ENCODE data around the gene LBHD1. TPM values are rescaled to one million over a fixed set of nuclear protein-coding genes. Genes with fewer than 3 reads are reported as not detected.
A peak's percentile ranks its signal among the peaks of the same experiment; 100 is the strongest.

LBHD1 gene
- total and polyA plus RNA-seq, 2 of the 13 experiments (the other 11 are each of a cell fraction or from before 2014, with no cell fraction given) = 3.2 to 3.7 TPM

GRCh38 chr11:62666259-62666926 lies 5.7 kb downstream of the LBHD1 start (continued):
- TF ChIP-seq, protein P1, sequence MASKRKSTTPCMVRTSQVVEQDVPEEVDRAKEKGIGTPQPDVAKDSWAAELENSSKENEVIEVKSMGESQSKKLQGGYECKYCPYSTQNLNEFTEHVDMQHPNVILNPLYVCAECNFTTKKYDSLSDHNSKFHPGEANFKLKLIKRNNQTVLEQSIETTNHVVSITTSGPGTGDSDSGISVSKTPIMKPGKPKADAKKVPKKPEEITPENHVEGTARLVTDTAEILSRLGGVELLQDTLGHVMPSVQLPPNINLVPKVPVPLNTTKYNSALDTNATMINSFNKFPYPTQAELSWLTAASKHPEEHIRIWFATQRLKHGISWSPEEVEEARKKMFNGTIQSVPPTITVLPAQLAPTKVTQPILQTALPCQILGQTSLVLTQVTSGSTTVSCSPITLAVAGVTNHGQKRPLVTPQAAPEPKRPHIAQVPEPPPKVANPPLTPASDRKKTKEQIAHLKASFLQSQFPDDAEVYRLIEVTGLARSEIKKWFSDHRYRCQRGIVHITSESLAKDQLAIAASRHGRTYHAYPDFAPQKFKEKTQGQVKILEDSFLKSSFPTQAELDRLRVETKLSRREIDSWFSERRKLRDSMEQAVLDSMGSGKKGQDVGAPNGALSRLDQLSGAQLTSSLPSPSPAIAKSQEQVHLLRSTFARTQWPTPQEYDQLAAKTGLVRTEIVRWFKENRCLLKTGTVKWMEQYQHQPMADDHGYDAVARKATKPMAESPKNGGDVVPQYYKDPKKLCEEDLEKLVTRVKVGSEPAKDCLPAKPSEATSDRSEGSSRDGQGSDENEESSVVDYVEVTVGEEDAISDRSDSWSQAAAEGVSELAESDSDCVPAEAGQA (IDR thresholded peaks at IDR 0.05; ENCODE audit: low read depth) = no peak
- TF ChIP-seq, protein P1 (CRISPR knock-in tag; IDR thresholded peaks at IDR 0.05; ENCODE audit: borderline replicate concordance) = no peak
- no peak for TF ChIP-seq ZNF275 (CRISPR knock-in tag; IDR thresholded peaks at IDR 0.05; ENCODE audit: borderline replicate concordance)
- 0 out of 2 replicates have a peak, but pooled peaks have one; percentile 22 for TF ChIP-seq MYC (CRISPR knock-in tag; IDR thresholded peaks at IDR 0.05; ENCODE audit: borderline replicate concordance)
- 0 out of 2 replicates have a peak, but pooled peaks have one; percentile 40 for TF ChIP-seq PLSCR1 (CRISPR knock-in tag; IDR thresholded peaks at IDR 0.05; ENCODE audit: borderline replicate concordance)
- TF ChIP-seq ZNF570 (CRISPR knock-in tag; IDR thresholded peaks at IDR 0.05; ENCODE audit: borderline replicate concordance) = no peak
- TF ChIP-seq, protein P2, sequence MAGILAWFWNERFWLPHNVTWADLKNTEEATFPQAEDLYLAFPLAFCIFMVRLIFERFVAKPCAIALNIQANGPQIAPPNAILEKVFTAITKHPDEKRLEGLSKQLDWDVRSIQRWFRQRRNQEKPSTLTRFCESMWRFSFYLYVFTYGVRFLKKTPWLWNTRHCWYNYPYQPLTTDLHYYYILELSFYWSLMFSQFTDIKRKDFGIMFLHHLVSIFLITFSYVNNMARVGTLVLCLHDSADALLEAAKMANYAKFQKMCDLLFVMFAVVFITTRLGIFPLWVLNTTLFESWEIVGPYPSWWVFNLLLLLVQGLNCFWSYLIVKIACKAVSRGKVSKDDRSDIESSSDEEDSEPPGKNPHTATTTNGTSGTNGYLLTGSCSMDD (CRISPR knock-in tag; IDR thresholded peaks at IDR 0.05) = no peak
- TF ChIP-seq, protein P3, sequence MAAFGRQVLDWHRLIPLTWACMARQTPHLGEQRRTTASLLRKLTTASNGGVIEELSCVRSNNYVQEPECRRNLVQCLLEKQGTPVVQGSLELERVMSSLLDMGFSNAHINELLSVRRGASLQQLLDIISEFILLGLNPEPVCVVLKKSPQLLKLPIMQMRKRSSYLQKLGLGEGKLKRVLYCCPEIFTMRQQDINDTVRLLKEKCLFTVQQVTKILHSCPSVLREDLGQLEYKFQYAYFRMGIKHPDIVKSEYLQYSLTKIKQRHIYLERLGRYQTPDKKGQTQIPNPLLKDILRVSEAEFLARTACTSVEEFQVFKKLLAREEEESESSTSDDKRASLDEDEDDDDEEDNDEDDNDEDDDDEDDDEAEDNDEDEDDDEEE (CRISPR knock-in tag; IDR thresholded peaks at IDR 0.05) = no peak
- TF ChIP-seq SUZ12 (IDR thresholded peaks at IDR 0.05; ENCODE audit: low read depth, low read length) = no peak
- TF ChIP-seq RORA (CRISPR knock-in tag; IDR thresholded peaks at IDR 0.05) = no peak
- no peak for TF ChIP-seq ARNTL (CRISPR knock-in tag; IDR thresholded peaks at IDR 0.05)
- TF ChIP-seq ZNF263 (CRISPR knock-in tag; IDR thresholded peaks at IDR 0.05) = no peak
- TF ChIP-seq ZNF639 (CRISPR knock-in tag; conservative IDR thresholded peaks at IDR 0.05) = no peak
- TF ChIP-seq AGO1 (IDR thresholded peaks at IDR 0.05; ENCODE audit: low read depth, low read length, poor library complexity, severe bottlenecking) = peak; percentile 93
- TF ChIP-seq THAP11 (CRISPR knock-in tag; IDR thresholded peaks at IDR 0.05) = no peak
- TF ChIP-seq ZC3H4 (CRISPR knock-in tag; IDR thresholded peaks at IDR 0.05; ENCODE audit: borderline replicate concordance) = peak; percentile 67; the same call in 1 of the 2 replicates
- 0 out of 2 replicates have a peak, but pooled peaks have one; percentile 30 for TF ChIP-seq EED (CRISPR knock-in tag; IDR thresholded peaks at IDR 0.05)
- TF ChIP-seq ZSCAN25 (CRISPR knock-in tag; IDR thresholded peaks at IDR 0.05) = no peak

Measured in HepG2 (cell line).